GM20431 (cell line): ENCODE measurements around the gene BEST1.
"Not testable (repeated sequence)": the region's sequence is repeated elsewhere in the genome, so short reads cannot be mapped to it uniquely, and the experiment has no call there.

ENCODE experiments used
- in situ Hi-C: fragments of 300-500 bp; cut with MseI, MboI; formaldehyde crosslinking; loops from one replicate; pipeline ENCODE4 v1.15.0; 2020; ENCODE audit warnings: low sequenced_read_pairs; ENCODE audit not compliant: unreplicated experiment

Gene BEST1

GRCh38 chr11:61974766-61975631 lies 24.8 kb downstream of the BEST1 start:
- in situ Hi-C loops, result no loop called here

- in situ Hi-C loops, result no loop called here
These were observed 25.7 kb downstream of the BEST1 start for GRCh38 chr11:61975638-61976419.

- in situ Hi-C loops, result no loop called here
These were observed 26.3 kb downstream of the BEST1 start for GRCh38 chr11:61976420-61976800.

- in situ Hi-C loops, result no loop called here
These were observed 26.8 kb downstream of the BEST1 start for GRCh38 chr11:61976813-61977475.

- in situ Hi-C loops, result no loop called here
These were observed 28.8 kb downstream of the BEST1 start for GRCh38 chr11:61978703-61979661.

- in situ Hi-C loops, result no loop called here
These were observed 30.8 kb downstream of the BEST1 start for GRCh38 chr11:61980783-61981541.

GRCh38 chr11:61983419-61983818 lies 33.3 kb downstream of the BEST1 start:
- in situ Hi-C loops, result no loop called here

GRCh38 chr11:61985869-61986268 lies 35.7 kb downstream of the BEST1 start:
- in situ Hi-C loops, result no loop called here

GRCh38 chr11:61994981-61995380 lies 44.8 kb downstream of the BEST1 start:
- in situ Hi-C loops, result no loop called here

- in situ Hi-C loops, result no loop called here
These were observed 46.8 kb downstream of the BEST1 start for GRCh38 chr11:61996933-61997332.

- in situ Hi-C loops, result no loop called here
These were observed 49.2 kb downstream of the BEST1 start for GRCh38 chr11:61999141-61999975.

- in situ Hi-C loops, result no loop called here
These were observed 50.6 kb downstream of the BEST1 start for GRCh38 chr11:62000539-62001446.

- in situ Hi-C loops, result no loop called here
These were observed 51.5 kb downstream of the BEST1 start for GRCh38 chr11:62001450-62002191.

GRCh38 chr11:62002283-62002682 lies 52.1 kb downstream of the BEST1 start:
- in situ Hi-C loops, result not testable (repeated sequence)

GRCh38 chr11:62004473-62004872 lies 54.3 kb downstream of the BEST1 start:
- in situ Hi-C loops, result no loop called here

- in situ Hi-C loops, result no loop called here
These were observed 58.0 kb downstream of the BEST1 start for GRCh38 chr11:62008193-62008592.
